ENCODE data around the gene FKBP4. TPM values are rescaled to one million over a fixed set of nuclear protein-coding genes. Genes with fewer than 3 reads are reported as not detected.

Gene FKBP4
- total RNA-seq, 1 donor = 51.8 TPM

DNA sequence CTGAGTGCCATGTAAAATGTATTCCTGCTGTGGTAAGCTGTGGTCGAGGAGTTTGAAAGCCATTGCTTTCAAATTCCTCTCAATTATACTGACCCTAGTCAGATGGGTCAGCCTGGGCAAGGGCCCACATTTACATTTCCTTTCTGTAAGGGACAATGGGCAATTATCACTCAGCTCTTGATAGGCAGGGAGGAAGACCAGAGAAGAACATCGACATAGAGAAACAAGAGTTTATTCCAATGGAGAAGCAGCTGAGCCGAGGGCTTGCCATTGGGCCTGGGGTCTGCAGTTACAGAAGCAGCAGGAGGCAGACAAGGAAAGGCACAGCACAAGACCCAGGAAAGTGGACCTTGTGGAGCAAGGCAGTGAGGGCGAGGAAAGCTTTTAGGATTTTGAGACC is 30.4 kb downstream of the FKBP4 start:
- no peak overlapping the region for H3K4me3 ChIP-seq (ENCODE audit: low read depth, low read length)
- TF ChIP-seq, protein P1, sequence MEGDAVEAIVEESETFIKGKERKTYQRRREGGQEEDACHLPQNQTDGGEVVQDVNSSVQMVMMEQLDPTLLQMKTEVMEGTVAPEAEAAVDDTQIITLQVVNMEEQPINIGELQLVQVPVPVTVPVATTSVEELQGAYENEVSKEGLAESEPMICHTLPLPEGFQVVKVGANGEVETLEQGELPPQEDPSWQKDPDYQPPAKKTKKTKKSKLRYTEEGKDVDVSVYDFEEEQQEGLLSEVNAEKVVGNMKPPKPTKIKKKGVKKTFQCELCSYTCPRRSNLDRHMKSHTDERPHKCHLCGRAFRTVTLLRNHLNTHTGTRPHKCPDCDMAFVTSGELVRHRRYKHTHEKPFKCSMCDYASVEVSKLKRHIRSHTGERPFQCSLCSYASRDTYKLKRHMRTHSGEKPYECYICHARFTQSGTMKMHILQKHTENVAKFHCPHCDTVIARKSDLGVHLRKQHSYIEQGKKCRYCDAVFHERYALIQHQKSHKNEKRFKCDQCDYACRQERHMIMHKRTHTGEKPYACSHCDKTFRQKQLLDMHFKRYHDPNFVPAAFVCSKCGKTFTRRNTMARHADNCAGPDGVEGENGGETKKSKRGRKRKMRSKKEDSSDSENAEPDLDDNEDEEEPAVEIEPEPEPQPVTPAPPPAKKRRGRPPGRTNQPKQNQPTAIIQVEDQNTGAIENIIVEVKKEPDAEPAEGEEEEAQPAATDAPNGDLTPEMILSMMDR (IDR thresholded peaks at IDR 0.05; ENCODE audit: insufficient read depth, low read depth, low read length) = no peak
- DNase-seq (ENCODE audit: low read depth) = no peak

DNA sequence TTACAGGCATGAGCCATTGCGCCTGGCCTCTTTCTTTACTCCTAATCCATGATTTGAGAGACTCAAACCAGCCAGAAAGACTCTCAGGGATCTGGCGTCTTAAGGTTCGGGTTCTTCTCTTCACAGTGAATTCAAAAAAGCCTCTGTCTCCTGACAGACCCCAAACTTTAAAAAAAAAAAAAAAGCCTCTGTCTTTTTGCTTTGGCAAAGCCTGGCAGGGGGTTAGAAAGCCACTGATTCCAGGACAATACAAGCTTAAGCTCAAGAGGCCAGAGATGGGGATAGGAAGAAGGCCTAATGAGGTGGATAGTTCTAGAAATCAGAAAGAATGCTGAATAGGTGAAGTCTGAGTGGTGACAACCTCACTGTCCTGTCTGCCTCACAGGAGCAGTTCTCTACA is 31.3 kb downstream of the FKBP4 start:
- TF ChIP-seq, protein P1 (IDR thresholded peaks at IDR 0.05; ENCODE audit: insufficient read depth, low read depth, low read length) = no peak
- no peak overlapping the region for H3K4me3 ChIP-seq (ENCODE audit: low read depth, low read length)
- DNase-seq (ENCODE audit: low read depth) = no peak

DNA sequence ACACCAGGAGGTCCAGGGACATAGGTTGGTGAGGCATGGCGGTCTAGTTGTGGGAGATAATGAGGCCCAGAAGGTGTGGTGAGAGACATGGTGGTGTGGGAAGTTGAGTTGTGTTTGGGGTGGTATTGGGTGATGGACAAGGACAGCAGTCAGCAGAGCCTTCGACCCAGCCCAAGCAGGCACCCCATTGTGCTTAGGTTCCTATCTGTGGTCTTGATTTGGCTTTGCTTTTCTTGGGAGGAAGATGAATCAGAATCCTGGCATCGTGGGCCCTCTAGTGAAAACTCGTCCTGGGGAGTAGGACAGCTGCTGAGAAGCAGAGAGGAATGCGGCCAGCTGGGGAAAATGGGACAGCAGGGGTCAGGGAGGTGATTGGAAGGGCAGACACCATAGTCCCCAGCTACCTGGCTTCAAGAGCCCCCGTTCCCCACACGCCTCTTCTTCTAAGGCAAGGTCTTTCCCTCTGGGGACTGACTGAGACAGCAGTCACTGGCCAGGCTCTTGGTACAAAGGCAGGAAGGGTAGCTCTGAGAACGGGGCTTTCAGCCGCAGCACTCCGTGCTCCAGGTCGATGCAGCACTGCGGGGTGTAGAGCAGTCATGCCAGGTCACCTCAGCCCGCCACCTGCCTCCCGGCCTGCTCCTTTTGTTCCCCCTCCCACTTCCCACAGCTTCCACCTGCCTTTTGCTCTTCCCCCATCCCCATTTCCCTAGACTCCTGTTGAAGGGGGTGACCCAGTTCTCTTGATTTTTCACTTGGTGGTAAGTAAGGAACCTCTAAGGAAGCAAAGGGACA is 32.1 kb downstream of the FKBP4 start:
- TF ChIP-seq, protein P1 (IDR thresholded peaks at IDR 0.05; ENCODE audit: insufficient read depth, low read depth, low read length) = no peak
- DNase-seq (ENCODE audit: low read depth) = no peak
- H3K4me3 ChIP-seq (ENCODE audit: low read depth, low read length) = no peak overlapping the region

DNA sequence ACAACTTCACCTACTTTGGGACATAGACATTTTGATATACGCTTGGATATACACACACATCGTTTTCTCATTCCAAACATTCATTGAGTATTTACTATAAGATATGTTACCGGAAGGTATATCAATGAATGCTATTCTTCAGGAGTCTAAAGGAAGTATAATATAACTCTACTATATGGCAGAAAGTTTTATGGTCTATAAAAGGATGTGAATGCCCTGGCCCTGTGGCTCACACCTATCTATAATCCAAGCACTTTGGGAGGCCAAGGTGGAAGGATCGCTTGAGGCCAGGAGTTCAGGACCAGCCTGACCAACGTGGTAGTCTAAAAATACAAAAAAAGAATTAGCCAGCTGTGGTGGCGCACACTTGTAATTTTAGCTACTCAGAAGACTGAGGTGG is 34.5 kb downstream of the FKBP4 start:
- TF ChIP-seq, protein P1 (IDR thresholded peaks at IDR 0.05; ENCODE audit: insufficient read depth, low read depth, low read length) = no peak

DNA sequence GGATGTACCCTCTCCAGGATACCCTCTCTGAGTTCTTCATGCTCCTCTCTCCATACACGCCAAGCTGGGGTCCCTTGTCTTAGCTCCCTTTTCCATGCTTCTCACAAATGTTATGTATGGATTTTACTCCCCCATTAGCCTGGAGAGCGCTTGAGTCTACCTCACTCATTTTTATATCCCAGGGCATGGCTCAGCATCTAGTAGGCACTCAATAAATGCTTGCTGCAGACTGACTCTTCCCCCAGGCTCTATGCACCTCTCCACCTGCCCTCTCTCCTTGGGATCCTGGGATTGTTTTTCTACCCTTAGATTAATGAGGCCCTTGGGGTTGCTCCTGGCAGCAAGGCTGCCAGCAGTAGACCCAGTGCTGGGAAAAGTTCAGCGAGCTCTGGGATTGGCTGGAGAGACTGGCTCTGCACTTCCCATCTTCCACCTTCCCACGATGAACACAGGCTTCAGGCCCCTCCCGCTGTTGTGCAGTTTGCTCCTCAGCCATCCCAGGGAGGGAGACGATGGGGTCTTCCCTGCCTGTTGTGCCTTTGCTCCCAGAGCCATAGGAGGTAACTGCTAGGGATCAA is 37.9 kb downstream of the FKBP4 start:
- DNase-seq (ENCODE audit: low read depth) = no peak
- TF ChIP-seq, protein P1 (IDR thresholded peaks at IDR 0.05; ENCODE audit: insufficient read depth, low read depth, low read length) = no peak
- no peak overlapping the region for H3K4me3 ChIP-seq (ENCODE audit: low read depth, low read length)

More for the DNA sequence above, 34.5 kb downstream of the FKBP4 start:
- no peak for DNase-seq (ENCODE audit: low read depth)
- no peak overlapping the region for H3K4me3 ChIP-seq (ENCODE audit: low read depth, low read length)

DNA sequence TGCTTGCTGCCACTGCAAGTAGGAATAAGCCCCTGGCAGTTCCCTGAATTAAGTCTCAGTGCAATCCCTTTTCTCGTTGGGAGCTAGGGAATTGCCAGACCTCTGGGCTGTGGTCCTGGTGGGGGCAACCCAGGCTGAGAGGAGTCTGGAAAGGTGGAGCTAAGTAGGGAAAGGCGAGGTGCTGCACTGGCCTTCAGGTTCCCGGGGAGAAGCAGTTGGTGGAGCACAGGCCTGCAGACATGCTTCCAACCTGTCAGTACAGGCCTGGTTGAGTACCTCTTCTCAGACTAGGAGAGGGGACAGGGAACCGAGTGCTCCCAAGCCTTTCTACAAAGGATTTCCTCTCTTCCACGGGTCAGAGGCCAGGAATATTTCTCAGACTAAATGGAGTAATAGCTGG is 38.6 kb downstream of the FKBP4 start:
- no peak for DNase-seq (ENCODE audit: low read depth)
- no peak overlapping the region for H3K4me3 ChIP-seq (ENCODE audit: low read depth, low read length)
- TF ChIP-seq, protein P1 (IDR thresholded peaks at IDR 0.05; ENCODE audit: insufficient read depth, low read depth, low read length) = no peak

Data from fibroblast of villous mesenchyme (primary cell).